ENCODE results near the gene IL27RA.

The IL27RA gene

DNA sequence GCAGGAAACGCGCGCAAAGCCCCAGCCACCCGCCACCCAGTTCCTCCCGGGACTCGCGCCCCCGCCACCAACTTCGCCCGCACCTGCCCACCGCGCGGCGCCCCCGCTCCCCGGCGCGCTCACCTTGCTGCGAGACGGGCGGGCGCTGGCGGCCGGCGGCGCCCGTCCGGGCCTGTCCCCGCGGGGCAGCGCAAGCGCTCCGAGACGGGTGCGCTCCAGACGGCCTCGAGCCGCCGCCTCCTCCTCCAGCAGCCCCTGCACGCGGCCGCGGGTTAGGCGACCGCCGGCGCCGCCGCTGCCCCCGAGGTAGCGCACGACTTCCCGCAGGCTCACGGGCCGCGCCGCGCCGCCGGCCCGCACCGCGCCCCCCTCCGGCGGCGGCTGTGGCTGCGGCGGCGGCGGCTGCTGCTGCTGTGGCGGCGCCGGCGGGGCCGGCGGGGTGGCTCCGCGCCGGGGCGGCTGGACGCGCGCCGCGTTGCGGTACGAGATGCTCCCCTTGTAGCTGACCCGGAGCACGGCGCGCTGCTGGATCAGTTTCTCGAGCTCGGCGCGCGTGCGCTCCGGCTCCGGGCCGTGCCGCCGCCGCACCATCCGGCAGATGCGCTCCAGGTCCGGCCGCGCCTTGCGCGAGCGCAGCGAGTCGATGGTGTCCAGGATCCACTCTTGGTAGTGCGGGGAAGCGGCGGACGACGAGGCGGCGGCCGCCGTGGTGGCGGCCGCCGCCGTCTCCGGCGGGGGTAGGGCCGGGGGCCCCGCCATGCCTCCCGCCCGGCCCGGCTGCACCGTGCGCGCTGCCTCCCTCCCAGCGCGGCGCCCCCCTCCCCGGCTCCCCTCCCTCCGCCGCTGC, 58.3 kb downstream of the IL27RA start:
- peak; percentile 91 for DNase-seq

DNA sequence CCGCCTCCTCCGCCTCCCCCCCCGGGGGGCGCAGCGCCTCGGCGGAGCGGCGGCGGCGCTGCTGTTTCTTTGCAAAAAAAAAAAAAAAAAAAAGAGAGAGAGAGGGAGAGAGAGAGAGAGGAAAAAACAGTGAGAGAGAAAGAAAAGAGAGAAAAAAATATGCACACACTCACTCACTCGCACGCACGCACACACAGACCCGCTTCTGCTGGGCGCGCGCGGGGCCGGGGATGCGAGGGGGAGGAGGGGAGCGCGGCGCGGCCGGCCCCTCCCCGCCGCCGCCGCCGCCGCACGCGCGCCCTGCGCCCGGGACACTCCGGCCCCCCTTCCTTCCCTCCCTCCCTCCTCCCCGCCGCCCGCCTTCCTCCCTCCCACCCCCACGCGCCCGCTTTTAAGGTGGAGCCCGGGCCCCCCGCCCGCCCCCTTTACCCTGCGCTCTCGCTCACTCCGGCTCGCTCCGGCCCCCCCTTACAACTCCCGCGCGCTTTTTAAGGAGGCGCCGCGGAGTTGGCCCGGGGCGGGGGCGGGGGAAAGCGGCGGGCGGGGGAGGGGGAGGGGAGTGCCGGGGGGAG, 59.0 kb downstream of the IL27RA start, which contains the start of gene SAMD1:
SAMD1 (minus strand) TSS at position 243 of the 572 bp plus-strand sequence.
- DNase-seq = no peak

DNA sequence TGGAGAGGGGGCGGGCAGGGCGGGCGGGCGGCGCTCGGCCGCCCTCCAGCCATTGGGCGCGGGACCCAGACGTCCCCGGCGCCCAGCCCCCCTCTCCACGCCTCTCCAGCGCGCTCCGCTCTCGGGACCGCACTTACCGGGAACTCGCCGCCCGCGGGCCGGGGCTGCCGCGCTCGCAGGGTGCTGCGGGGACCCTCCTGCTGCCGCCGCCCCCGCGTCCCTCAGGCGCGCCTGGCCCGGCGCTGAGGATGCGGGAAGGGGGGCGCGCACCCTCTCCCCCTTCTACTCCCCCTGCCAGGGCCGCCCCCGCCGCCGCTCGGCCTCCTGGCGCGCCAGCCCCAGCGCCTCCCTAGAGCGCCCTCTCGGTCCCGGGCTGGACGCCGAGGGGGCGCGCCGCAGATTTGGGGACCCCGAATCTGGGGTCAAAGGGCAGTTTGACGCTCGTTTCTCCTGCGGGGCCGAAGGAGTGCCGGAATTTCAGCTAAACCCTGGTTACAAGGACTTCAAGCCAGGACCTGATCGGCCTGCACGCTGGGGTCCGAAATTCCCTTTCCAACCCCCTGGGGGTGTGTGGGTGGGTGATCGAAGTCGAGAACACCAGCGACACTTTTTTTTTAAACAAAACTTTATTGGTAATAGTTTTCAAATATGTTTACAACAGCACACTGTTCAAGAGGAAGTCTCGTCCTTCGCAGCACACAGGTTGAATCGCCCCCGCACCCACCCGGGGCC, 59.7 kb downstream of the IL27RA start:
- DNase-seq = peak; percentile 100

DNA sequence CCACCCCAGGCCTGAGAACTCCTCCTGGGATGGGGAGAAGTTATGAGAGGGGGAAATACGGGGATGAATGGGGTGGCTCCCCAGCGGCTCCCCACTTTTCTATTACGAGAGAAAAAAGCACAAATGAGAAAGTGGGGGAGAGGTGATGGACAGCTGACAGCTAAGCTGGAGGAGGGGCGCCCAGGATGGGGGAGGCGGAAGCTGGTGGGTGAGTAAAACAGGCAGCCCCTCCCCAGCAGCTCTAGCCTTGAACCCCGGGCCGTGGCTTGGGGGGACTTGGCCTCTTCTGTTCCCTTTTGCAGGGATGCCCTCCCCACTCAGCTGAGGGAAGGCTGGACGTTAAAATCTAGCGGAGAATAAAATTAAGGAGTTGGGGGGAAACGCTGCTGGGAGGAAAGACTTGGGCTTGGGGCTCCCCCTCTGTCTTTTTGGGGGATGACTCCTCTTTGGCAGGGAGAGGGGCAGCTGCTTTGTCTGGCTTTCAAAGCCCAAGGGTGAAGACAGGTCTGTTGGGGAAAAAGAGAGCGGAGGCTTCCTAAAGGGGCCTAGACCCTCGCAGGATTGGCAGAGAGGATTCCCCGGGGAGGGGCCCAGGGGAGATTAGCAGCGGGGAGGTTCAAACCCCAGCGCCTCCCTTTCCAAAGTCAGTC, 60.4 kb downstream of the IL27RA start:
- DNase-seq = no peak

DNA sequence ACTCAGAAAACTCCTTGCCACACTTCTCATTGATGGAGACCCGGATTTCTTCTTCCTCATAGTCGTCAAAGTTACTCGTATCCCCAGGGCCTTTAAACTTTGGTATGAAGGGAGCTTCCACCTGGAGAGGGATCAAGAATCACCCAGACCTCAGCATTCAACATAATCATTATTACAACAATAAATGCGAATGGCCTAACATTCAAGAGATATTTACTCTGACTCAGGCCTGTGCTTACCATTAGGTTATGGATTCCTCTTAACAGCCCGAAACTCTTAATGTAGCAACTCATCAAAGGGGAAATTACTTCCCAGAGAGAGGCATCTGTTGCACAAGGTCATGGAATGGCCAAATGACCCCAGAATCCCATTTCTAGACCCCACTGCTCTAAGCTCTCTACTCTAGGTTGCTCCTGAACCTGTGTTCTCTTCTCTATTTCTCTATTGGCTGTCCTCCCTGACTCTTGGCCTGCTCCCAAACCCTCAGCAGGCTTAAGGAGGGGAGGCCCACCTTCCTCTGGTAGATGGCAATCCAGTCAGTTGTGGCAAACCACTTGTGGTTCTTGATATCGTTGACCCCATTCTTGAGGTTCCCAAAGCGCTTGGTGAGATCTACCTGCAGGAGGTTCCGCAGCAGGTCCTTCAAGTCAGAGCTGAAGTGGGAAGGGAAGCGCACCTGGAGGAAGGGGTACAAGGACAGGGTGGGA, 61.7 kb downstream of the IL27RA start:
- peak; percentile 82 for DNase-seq

DNA sequence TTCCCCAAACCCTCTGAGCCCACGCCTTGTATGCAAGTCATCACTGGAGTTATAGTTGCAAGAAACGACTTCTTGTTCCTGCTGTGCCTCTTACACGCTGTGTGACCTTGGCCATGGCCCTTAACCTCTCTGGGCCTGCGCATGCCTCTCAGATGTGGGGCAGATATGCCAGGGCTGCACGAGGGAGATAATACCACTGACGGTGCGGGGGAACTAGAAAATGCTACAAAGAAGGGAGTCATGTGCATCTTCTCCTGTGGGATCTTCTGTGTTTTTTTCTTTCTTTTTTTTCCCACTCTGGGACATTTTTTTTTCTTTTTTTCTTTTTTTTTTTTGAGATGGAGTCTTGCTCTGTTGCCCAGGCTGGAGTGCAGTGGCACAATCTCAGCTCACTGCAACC, 63.3 kb downstream of the IL27RA start:
- DNase-seq = peak; percentile 75

DNA sequence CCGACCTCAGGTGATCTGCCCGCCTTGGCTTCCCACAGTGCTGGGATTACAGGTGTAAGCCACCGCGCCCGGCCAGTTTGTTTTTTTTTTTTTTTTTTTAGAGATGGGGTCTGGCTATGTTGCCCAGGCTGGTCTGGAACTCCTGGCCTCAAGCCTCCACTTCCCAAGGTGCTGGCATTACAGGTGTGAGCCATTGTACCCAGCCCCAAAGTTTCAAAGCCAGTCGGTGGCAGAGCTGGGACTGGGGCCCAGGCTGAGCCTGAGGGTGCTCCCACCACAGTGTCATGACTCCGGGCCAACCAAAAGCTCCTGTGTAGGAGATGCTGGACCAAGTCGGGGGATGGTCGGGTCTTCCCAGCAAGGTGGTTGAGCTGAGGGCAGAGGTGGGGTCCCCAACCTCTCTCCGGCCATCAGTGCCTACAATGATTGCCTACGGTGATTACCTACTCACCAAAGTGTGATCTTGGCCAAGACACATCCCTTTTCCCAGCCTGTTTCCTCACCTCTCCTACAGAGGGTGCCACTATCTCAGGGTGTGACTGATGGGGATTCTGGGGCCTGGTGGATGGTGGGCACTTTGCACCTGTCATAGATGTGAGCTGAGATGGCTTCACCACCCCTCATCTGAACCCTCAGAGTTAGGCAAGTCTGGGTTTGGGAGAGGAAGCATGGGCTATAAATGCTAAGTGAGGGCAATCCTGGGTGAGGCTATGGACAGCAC, 64.9 kb downstream of the IL27RA start:
- DNase-seq = no peak

DNA sequence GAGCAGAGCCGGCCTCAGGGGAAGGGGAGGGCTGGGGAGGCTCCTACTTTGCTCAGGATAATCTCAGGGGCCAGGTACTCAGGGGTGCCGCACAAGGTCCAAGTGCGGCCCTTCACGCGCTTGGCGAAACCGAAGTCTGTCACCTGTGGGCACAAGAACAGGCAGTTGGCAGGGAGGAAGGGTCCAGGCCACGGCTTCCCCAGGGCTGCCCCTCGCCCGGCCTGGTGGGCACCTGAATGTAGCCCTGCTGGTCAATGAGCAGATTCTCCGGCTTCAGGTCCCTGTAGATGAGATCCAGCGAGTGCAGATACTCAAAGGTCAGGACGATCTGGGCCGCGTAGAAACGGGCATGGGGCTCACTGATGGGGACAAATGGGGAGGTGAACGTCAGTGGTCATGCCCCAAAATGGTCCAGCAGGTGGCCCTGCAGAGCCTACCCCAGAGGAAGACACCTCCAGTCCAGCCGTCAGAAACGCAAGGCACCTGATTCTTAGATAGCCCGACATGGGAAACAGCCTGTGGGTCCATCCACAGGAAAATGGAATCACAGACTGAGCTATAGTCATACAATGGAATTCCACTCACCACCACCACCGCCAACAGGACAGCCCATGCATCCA, 66.1 kb downstream of the IL27RA start:
- peak; percentile 65 for DNase-seq

DNA sequence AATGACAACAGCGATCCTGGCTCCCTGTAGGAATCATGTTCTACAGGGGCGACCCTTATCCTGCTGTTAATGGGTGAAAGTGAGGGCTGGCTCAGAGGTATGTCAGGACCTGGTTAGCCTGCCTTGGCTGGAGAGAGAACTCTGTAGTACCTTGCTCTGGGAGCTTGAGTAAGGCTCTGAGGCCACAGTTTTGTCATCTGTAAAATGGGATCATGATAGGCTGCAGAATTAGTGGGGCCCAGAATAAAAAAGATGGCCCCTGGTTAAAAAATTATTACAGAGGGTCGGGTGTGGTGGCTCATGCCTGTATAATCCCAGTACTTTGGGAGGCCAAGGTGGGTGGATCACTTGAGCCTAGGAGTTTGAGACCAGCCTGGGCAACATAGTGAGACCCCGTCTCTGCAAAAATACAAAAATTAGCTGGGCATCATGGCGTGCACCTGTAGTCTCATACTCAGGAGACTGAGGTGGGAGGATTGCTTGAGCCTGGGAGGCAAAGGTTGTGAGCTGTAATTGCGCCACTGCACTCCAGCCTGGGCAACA, 69.5 kb downstream of the IL27RA start:
- DNase-seq = no peak

DNA sequence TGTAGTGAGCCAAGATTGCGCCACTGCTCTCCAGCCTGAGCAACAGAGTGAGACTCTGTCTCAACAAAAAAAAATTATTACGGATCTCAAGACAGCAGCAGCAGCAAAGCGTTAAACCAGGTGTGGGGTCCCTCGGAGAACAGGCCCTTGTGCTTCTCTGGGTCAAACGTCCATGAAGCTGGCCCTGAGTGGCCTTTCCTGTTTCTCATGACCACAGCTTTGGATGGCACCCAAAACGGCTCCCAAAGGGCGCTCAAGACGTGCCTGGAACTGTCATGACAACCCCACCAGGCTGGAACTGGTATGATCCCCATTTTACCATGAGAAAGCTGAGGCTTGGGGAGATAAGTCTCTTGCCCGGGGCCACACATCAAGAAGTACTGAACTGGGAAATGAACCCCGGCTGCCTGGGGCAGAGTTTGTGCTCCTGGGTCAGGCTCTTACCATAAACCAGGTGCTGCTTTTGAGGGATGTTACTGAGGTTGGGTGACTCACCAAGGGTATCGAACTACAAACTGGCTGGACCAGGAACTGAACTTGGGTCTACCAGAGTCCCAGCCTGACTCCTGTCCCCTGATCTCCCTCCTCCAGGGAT, 70.6 kb downstream of the IL27RA start:
- DNase-seq = no peak

DNA sequence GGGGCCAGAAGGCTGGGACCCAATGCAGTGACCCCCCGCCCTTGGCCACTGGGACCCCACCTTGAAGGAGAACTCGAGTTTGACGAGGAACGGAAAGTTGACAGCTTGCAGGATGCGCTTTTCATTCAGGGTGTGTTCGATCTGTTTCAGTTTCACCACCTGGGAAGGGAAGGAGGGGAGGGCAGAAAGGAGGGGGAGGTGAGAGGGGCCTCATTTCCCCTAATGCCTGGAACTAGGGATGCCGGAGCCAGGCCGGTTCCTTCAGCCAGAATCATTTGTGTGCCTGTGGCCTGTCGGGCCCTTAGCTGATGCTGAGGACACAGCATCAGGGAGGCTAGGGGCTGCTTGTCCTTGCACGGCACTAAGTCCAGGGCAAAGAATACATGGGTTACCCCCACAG, 71.2 kb downstream of the IL27RA start:
- no peak for DNase-seq

Data from OCI-M1 (cell line).